GM12878 (cell line): ENCODE results near the gene ATP6V1F. TPM values are rescaled to one million over a fixed set of nuclear protein-coding genes. Genes with fewer than 3 reads are reported as not detected.

Experiments
- ATAC-seq: fragments of 200-7000 bp; cut with Tn5 transposase; 3 replicates; pipeline ENCODE4 v1.9.1; 2020; ENCODE audit warnings: mild to moderate bottlenecking, moderate library complexity
- BruUV-seq: library from RNA; stranded (reverse); fragments of 400-500 nt; replicated peaks from 2 replicates; lab custom pipeline; 2021; lab: Mats Ljungman, UMichigan
- CTCF ChIA-PET: fragments of 300-600 bp; sonication (Branson Sonifier 250); formaldehyde crosslinking; extraction: SDS; loops from one replicate; lab custom pipeline; 2021; ENCODE audit warnings: inconsistent platforms; lab: Yijun Ruan, JAX
- POLR2A ChIA-PET: fragments of 350-600 bp; formaldehyde crosslinking; extraction: SDS; loops from one replicate; lab custom pipeline; 2021; ENCODE audit warnings: inconsistent platforms; lab: Charles Lee
- RAD21 ChIA-PET: fragments of 300-600 bp; sonication (Branson Sonifier 250); formaldehyde crosslinking; loops from one replicate; lab custom pipeline; 2023; ENCODE audit warnings: antibody characterized with exemption; ENCODE audit not compliant: unreplicated experiment; lab: Charles Lee
- SMC1A ChIA-PET: fragments of 300-600 bp; sonication (Branson Sonifier 250); formaldehyde crosslinking; loops from one replicate; lab custom pipeline; 2023; ENCODE audit not compliant: unreplicated experiment, uncharacterized antibody; lab: Charles Lee
- DNase-seq: peaks from one replicate; pipeline ENCODE4 v3.0.0-alpha.2; 2011; ENCODE audit warnings: low read depth, low spot score
- FAIRE-seq: peaks from 3 replicates; lab custom pipeline; 2011; peaks lifted over from hg19 to GRCh38; lab: Jason Lieb, UNC
- H2AFZ ChIP-seq: 2 replicates; pipeline ENCODE4 v1.6.0; 2011; ENCODE audit warnings: low read depth, low read length, control low read depth; ENCODE audit not compliant: control insufficient read depth
- H3K27ac ChIP-seq: 2 replicates; pipeline ENCODE4 v1.5.1; 2011; ENCODE audit warnings: control low read depth; ENCODE audit not compliant: control insufficient read depth, insufficient read depth
- H3K27me3 ChIP-seq, 2 experiments: replicated peaks in 1 of 2; 2 replicates each; pipeline versions ENCODE4 v1.6.0 to v1.6.1; 2011; ENCODE audit warnings: low read length in 1 of 2; ENCODE audit not compliant: control insufficient read depth in 2 of 2, insufficient read depth in 2 of 2
- H3K36me3 ChIP-seq, 2 experiments: 2 replicates each; pipeline ENCODE4 v1.5.1; 2011; ENCODE audit warnings: low read length in 1 of 2; ENCODE audit not compliant: control insufficient read depth in 2 of 2, insufficient read depth in 2 of 2
- H3K4me1 ChIP-seq: 2 replicates; pipeline ENCODE4 v1.6.1; 2011; ENCODE audit warnings: mild to moderate bottlenecking, low read length, moderate library complexity, mixed read lengths; ENCODE audit not compliant: control insufficient read depth, insufficient read depth
- H3K4me2 ChIP-seq: 2 replicates; pipeline ENCODE4 v1.6.0; 2011; ENCODE audit warnings: control low read depth; ENCODE audit not compliant: control insufficient read depth, insufficient read depth
- H3K4me3 ChIP-seq: fragments of 200-600 bp; sonication (generic); 2 replicates; pipeline ENCODE4 v1.5.1; 2016
- H3K79me2 ChIP-seq: 2 replicates; pipeline ENCODE4 v1.6.0; 2011; ENCODE audit warnings: low read length; ENCODE audit not compliant: control insufficient read depth, insufficient read depth
- H3K9ac ChIP-seq: 2 replicates; pipeline ENCODE4 v1.8.0; 2011; ENCODE audit warnings: low read length, control low read depth, mixed read lengths; ENCODE audit not compliant: control insufficient read depth, insufficient read depth
- H3K9me3 ChIP-seq: replicated peaks from 3 replicates; pipeline ENCODE4 v1.5.1; 2011; ENCODE audit warnings: mild to moderate bottlenecking, low read length; ENCODE audit not compliant: control insufficient read depth, insufficient read depth
- H4K20me1 ChIP-seq: 2 replicates; pipeline ENCODE4 v1.6.0; 2011; ENCODE audit not compliant: control insufficient read depth, insufficient read depth
- FOXM1 ChIP-seq: IDR thresholded peaks from 2 replicates; pipeline ENCODE4 v1.6.1; 2012; ENCODE audit warnings: low read depth, mild to moderate bottlenecking, inconsistent platforms, low read length, moderate library complexity
- GATAD2B ChIP-seq: fragments of 450-650 bp; conservative IDR thresholded peaks from 2 replicates; pipeline ENCODE4 v1.6.1; 2017; ENCODE audit warnings: low read depth, mild to moderate bottlenecking, moderate library complexity
- IKZF2 ChIP-seq, 2 experiments: fragments of 450-650 bp; IDR thresholded peaks; 2 replicates each; pipeline ENCODE4 v1.6.1; 2017; ENCODE audit warnings: mild to moderate bottlenecking in 2 of 2, moderate library complexity in 2 of 2
- MYC ChIP-seq: IDR thresholded peaks from 2 replicates; pipeline ENCODE4 v1.6.1; 2011; ENCODE audit warnings: mild to moderate bottlenecking, low read length, moderate library complexity, inconsistent platforms; ENCODE audit not compliant: insufficient read depth, insufficient replicate concordance, insufficient read length, severe bottlenecking
- RAD21 ChIP-seq: IDR thresholded peaks from 2 replicates; pipeline ENCODE4 v1.6.1; 2011; ENCODE audit warnings: mild to moderate bottlenecking, low read depth, low read length, moderate library complexity; ENCODE audit not compliant: insufficient read depth
- RAD51 ChIP-seq: fragments of 450-650 bp; IDR thresholded peaks from 2 replicates; pipeline ENCODE4 v1.6.1; 2016; ENCODE audit warnings: moderate library complexity, mild to moderate bottlenecking, inconsistent platforms
- RUNX3 ChIP-seq: IDR thresholded peaks from 2 replicates; pipeline ENCODE4 v1.6.1; 2012; ENCODE audit warnings: low read length, inconsistent platforms
- SMC3 ChIP-seq: IDR thresholded peaks from 2 replicates; pipeline ENCODE4 v1.6.1; 2011; ENCODE audit warnings: low read length, improper control_type of control experiment, borderline replicate concordance
- SUZ12 ChIP-seq: fragments of 200-600 bp; sonication (generic); IDR thresholded peaks from one replicate; pipeline ENCODE4 v1.6.1; 2018; ENCODE audit warnings: antibody characterized with exemption, mild to moderate bottlenecking; ENCODE audit not compliant: unreplicated experiment
- WGBS: methylation state at CpG from one replicate; pipeline ENCODE4 v1.1.6; 2016; ENCODE audit warnings: low lambda C conversion rate; ENCODE audit not compliant: insufficient replicate concordance, insufficient coverage; ENCODE audit errors: missing lambda C conversion rate; 5-methylcytosine and 5-hydroxymethylcytosine counted together
- in situ Hi-C: fragments of 300-500 bp; cut with MboI; formaldehyde crosslinking; loops from 9 replicates; pipeline ENCODE4 v1.14.3; 2018; ENCODE audit warnings: mixed read lengths
- intact Hi-C: fragments of 100-400 bp; cut with micrococcal nuclease; formaldehyde crosslinking; loops from one replicate; pipeline ENCODE4 v1.14.2; 2022; ENCODE audit not compliant: unreplicated experiment
- polyA plus RNA-seq, 11 experiments: library from polyadenylated mRNA; depleted of rRNA in 4 of 11; unstranded in 6 of 11; stranded (reverse) in 5 of 11; fragments of >200 nt; fragmentation: Nextera tagmentation in 4 of 11; fragmentation: Illumina TruSeq in 1 of 11; extraction: Ambion mirVana in 4 of 11; extraction: Trizol in 1 of 11; gene quantifications; 1 replicate in 1 of 11; 2 replicates in 10 of 11; pipeline versions ENCODE4 v1.2.1 to v1.2.3, GENCODE V29; 2011 to 2016; ENCODE audit warnings: inconsistent platforms in 2 of 11, missing spikeins in 2 of 11, low read depth in 1 of 11
- total RNA-seq, 4 experiments: library from RNA; depleted of rRNA in 3 of 4; stranded (reverse); fragments of >200 nt in 3 of 4; fragmentation: Illumina TruSeq in 1 of 4; extraction: Trizol in 1 of 4; gene quantifications; 2 replicates each; pipeline versions ENCODE4 v1.2.1 to v1.2.3, GENCODE V29; 2013 to 2021
- TF ChIP-seq, protein P1 (sequence below): fragments of 450-650 bp; IDR thresholded peaks from 2 replicates; pipeline ENCODE4 v1.6.1; 2016; ENCODE audit warnings: mild to moderate bottlenecking

The ATP6V1F gene
- total and polyA plus RNA-seq, 10 of the 15 experiments (the other 5 are each of a cell fraction or from before 2014, with no cell fraction given), result 111 to 343 (median 203) TPM

DNA sequence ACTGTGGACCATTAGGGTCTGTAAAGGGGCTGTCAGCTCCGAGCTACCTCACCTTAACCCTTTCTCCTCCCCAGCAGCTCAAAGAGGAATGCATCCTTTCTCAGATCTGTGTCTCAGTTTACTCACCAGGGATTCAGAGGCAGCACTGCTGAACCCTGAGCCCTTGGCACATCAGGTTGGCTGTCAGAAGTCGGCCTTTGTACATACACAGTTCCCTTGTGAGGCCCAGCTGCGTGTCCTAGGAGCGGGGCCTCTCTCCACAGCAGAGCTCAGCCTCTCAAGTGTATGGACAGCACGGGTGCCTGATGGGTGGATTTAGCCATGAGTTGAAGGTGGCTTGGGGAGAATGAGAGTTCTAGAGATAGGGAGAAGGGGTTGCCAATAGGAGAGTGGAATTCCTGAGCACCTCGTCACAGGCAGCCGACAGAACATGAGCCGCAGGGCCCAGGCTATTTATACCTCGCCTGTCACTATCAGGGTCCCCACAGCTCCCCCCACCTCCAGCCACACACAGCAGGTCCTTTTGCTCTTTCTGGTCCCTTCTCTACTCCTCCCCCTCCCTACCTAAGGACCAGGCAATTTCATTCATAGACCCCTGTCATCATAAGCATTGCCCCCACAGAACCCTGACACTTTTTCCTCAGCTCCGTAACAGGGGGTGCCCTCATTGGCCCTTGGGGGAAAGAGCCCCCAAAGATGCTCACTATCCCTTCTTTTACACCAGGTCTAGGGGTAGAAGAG is 34.5 kb upstream of the ATP6V1F start:
- H4K20me1 ChIP-seq, result no peaks in the 10 kb centered on the region
- RAD21 ChIA-PET, result no interaction called here
- ATAC-seq (no peak), FAIRE-seq (no peak), DNase-seq (no peak)
- intact Hi-C loops, result no loop called here
- H3K79me2 ChIP-seq, result no peaks in the 10 kb centered on the region
- no peak for TF ChIP-seq RAD51
- TF ChIP-seq RAD21, result no peak
- no peak for TF ChIP-seq RUNX3
- TF ChIP-seq SUZ12, result no peak
- no peak for TF ChIP-seq MYC
- H3K36me3 ChIP-seq, result no peaks in the 10 kb centered on the region
- 39% methylated on average over 10 of the region's 10 CpGs for WGBS
- no peak overlapping the region for H3K9ac ChIP-seq
- H3K27me3 ChIP-seq, result peaks cover 15 to 17% of the 10 kb centered on the region in 2 experiments
- H3K9me3 ChIP-seq, result no peaks in the 10 kb centered on the region
- no peak overlapping the region for H3K27ac ChIP-seq
- H3K4me2 ChIP-seq, result no peak overlapping the region
- BruUV-seq, result no TSS peak
- CTCF ChIA-PET, result no interaction called here
- in situ Hi-C loops, result no loop called here
- H3K4me1 ChIP-seq, result peaks cover 8% of the 10 kb centered on the region
- no peak overlapping the region for H3K4me3 ChIP-seq
- SMC1A ChIA-PET, result no interaction called here
- H2AFZ ChIP-seq, result no peak overlapping the region
- POLR2A ChIA-PET, result interaction anchor here (0.7 kb wide), 1 partner anchor 45 kb away, joined by 4 read pairs; no protein-coding TSS in a partner anchor

DNA sequence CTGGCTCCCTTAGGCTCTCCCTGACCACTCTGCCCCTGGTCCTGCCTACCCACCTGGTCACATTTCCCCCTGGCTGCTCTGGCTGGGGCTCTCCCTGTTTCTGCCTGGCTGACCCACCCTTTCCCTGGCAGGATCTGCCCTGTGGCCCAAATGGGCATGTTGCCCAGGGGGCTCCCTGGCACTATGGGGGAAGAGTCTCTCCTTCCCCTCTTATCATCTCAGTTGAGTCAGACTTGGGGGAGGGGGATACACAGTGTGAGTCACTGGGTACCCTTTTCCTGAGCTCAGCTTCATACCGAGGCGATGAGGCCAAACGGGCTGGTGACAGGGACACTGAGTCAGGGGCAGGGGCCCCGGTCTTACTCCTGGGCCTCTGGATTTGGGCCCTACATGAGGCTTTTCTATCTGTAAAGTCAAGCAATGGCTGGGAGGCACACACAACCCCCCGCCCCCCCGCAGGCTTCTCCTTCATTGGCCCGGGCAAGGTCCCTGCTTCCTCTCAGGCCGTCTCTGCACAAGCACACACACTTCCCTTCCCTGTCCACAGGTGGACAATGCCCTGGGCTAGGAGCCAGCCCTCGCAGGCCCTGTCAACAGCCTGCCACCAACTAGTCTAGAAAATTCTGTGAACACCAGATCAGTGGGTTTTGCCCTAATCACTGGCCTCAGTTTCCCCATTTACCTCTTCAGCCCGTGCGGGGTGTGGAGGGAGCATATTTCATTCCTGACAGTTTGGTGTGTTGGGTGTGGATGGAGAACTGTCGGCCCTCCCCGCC is 33.1 kb upstream of the ATP6V1F start:
- FAIRE-seq, result no peak
- no peak for DNase-seq
- Histone ChIP-seq H4K20me1 (no peaks in the 10 kb centered on the region), H3K27me3 (peaks cover 15% of the 10 kb centered on the region in 2 experiments), H3K9ac (no peak overlapping the region), H3K4me3 (no peak overlapping the region), H3K27ac (no peak overlapping the region), H3K36me3 (no peaks in the 10 kb centered on the region), H3K9me3 (no peaks in the 10 kb centered on the region), H3K79me2 (no peaks in the 10 kb centered on the region), H3K4me1 (peaks cover 8% of the 10 kb centered on the region), H3K4me2 (no peak overlapping the region), H2AFZ (no peak overlapping the region)
- CTCF ChIA-PET, result no interaction called here
- SMC1A ChIA-PET, result no interaction called here
- RAD21 ChIA-PET, result no interaction called here
- intact Hi-C loops (no loop called here), in situ Hi-C loops (no loop called here)
- no peak for ATAC-seq
- BruUV-seq, result no TSS peak
- no peak for TF ChIP-seq FOXM1
- TF ChIP-seq IKZF2 (IDR thresholded peaks at IDR 0.05), result no peak
- no peak for TF ChIP-seq SMC3
- TF ChIP-seq, protein P1, sequence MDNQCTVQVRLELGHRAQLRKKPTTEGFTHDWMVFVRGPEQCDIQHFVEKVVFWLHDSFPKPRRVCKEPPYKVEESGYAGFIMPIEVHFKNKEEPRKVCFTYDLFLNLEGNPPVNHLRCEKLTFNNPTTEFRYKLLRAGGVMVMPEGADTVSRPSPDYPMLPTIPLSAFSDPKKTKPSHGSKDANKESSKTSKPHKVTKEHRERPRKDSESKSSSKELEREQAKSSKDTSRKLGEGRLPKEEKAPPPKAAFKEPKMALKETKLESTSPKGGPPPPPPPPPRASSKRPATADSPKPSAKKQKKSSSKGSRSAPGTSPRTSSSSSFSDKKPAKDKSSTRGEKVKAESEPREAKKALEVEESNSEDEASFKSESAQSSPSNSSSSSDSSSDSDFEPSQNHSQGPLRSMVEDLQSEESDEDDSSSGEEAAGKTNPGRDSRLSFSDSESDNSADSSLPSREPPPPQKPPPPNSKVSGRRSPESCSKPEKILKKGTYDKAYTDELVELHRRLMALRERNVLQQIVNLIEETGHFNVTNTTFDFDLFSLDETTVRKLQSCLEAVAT, result no peak
- TF ChIP-seq GATAD2B, result no peak
- WGBS, result 26% methylated on average over 12 of the region's 13 CpGs
- POLR2A ChIA-PET, result no interaction called here
